ENCODE measurements around the gene FAM13C.

DNA sequence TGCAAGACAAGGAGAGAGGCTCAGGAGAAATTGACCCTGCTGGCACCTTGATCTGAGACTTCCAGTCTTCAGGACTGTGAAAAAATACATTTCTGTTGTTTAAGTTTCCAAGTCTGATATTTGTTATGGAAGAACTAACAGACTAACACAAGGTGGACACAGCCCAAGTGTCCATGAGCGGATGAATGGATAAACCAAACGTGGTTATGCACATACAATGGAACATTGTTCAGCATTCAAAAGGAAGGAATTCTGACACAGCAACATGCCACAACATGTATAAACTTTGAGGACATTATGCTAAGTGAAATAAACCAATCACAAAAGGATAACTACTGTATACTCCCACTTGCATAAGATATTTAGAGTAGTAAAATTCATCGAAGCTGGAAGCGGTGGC lies 76.5 kb downstream of the FAM13C start:
- TF ChIP-seq CTCF (IDR thresholded peaks at IDR 0.05) (no peak), POLR2A (IDR thresholded peaks at IDR 0.05) (no peak)

Measured in Peyer's patch (tissue), 4 donors.